ENCODE measurements around the gene RNF144A. TPM values are rescaled to one million over a fixed set of nuclear protein-coding genes. Genes with fewer than 3 reads are reported as not detected.
"Not testable (repeated sequence)": the region's sequence is repeated elsewhere in the genome, so short reads cannot be mapped to it uniquely, and the experiment has no call there.

RNF144A gene
- total RNA-seq, 1 experiment from 2014 or later, result 10.3 TPM

- no peak for DNase-seq (ENCODE audit: low read depth)
Observed at GRCh38 chr2:6972067-6972710, 55.0 kb downstream of the RNF144A start.

DNA sequence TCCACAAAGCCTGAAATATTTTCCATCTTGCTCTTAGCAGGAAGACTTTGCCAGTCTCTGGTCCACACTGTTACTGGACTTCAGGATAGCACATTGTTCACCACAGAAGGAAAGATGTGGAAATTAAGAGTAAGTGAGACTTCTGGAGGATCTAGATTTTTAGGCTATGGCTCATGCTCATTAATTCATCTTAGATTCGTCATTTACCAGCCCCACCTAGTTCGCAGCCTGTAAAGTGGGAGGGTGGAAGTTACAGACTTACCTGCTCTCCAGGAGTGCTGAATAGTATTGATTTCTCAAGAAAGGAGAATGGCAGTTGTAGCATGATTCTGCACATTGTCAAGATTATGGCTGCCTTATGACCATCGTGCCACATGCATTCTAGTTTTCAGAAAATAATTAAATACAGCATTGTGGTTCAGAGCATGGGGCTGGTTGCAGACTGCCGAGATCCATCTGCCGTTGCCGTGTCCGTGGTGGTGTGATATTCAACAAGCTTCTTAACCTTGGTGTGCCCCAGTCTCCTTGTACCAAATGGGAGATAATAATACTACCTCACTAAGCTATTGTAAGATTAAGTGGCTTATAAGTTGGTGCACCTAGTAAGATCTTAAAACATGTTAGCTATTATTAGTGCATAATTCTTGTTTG, 56.8 kb downstream of the RNF144A start:
- DNase-seq (ENCODE audit: low read depth), result peak; percentile 18

- peak; percentile 45 for DNase-seq (ENCODE audit: low read depth)
Observed at GRCh38 chr2:6975988-6976387, 58.8 kb downstream of the RNF144A start.

GRCh38 chr2:6977113-6977741, 60.0 kb downstream of the RNF144A start:
- peak; percentile 61 for DNase-seq (ENCODE audit: low read depth)

DNA sequence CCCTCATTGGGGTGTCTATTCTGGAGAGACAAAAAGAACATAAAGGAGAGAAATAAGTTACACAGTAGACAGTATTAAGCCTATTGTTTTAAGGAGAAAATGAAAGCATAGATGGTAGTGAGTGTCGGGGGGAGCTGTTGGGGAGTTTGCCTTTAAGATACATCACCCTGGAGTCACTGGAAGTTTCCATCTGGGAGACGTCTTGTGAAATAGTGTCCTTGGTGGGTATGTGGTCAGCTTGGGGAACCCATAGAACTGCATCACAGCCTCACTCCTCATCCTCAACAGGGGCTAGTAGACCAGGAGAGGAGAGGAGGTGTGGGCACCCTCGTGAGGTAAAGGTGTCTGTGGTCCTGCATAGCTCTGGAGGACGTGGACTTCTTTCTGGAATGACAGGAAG, 60.6 kb downstream of the RNF144A start:
- no peak for DNase-seq (ENCODE audit: low read depth)

DNA sequence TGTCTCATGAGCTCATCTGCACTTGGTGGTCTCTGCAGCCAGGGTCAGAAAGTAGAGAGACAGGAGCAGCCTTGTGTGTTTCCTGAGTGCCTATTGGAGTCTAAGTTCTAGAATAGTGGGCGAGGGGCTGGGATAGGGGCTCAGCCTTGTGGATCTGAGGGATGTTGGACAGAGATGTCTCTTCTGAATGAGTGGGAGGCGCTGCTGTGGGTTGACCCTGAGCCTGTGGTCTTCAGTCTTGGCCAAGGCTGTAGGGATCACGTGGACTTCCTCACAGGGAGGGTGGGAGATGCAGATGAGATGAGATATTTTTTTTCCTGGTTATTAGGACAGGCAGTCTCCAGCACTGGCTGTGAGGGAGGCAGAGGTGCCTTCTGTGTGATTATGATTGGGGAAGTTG, 61.8 kb downstream of the RNF144A start:
- no peak for DNase-seq (ENCODE audit: low read depth)

GRCh38 chr2:6982449-6982848, 65.2 kb downstream of the RNF144A start:
- no peak for DNase-seq (ENCODE audit: low read depth)

- no peak for DNase-seq (ENCODE audit: low read depth)
Observed at GRCh38 chr2:6982934-6983589, 65.8 kb downstream of the RNF144A start.

DNA sequence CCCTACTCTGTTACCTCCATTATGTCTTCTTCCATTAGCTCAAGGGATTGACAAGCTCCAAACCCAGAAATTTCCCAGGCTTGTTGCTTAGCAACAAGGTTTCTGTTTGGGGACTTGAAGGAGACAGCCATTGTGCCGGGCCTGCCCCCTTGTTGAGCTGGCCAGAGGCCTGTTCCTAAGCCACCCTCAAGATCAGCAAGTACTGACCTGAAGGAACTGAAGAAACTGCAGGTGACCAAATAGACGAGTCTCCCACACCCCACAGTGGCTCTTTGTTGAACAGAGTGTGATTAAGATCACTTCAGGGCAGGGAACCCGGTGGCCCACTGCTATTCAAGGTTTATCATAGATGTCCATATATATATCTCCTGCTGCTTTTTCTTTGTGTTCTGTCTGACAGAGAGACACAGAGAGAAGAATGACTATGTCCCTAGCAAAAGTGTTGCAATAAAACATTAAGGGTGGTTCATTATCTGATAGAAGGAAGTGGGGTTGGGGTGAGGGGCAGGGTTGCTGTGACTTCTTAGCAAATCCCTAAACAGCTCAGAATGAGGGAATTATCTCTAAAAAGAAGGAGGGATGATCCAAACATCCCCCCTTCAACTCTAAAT, 69.2 kb downstream of the RNF144A start:
- DNase-seq (ENCODE audit: low read depth), result no peak

DNA sequence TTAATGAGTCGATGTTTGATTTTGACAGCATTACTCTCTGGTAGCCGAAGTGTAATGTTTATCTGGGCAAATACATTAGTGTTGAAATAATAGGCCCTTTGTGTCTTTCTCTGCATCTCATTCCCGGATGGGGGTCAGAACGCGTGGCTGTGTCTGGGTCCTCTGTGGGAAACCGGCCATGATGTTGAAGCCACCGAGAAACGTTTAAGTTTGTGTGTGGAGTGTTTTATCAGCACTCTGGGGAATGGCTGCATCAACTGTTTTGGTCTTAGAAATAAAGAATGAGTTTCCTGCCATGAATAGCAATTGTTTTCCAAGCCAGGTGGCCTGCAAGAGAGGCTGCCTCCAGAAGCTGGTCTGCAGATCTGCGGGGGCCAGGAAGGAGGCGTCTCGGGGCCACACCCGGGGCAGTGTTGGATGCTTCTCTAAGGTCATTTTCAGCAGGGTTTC, 69.7 kb downstream of the RNF144A start:
- no peak for DNase-seq (ENCODE audit: low read depth)

DNA sequence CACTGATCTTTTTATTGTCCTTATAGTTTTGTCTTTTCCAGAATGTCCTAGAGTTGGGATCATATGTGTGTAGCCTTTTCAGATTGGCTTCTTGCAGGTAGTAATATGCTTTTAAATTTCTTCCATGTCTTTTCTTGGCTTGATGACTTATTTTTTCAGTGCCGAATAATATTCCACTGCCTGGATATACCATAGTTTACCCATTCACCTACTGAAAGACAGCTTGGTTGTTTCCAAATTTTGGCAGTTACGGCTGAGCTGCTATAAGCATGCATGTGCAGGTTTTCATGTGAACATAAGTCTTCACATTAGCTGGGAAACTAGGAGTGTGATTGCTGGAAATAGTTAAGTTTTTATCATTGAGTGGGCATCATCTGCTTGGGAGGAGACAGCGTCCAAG, 73.7 kb downstream of the RNF144A start:
- no peak for DNase-seq (ENCODE audit: low read depth)

- no peak for DNase-seq (ENCODE audit: low read depth)
Observed at GRCh38 chr2:6992794-6993228, 75.6 kb downstream of the RNF144A start.

- no peak for DNase-seq (ENCODE audit: low read depth)
Observed at GRCh38 chr2:6993229-6993640, 76.0 kb downstream of the RNF144A start.

DNA sequence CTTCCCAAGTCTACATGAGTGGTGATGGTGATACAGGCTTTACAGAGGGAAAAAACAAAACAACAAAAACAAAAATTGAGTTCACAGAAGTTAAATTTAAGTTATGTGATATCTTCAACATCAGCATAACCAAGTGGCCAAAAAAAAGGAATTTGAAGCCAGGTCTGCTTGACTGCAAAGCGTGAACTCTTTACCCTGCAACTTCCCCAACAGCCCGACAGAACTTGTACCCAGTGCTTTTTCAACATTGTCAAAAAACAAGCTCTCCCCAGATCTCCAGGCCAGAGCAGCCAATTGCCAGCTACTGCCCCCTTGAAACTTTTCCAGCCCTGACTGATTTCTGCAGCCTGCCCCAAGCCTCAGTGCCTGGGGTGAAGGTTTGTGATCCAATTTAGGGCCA, 76.7 kb downstream of the RNF144A start:
- no peak for DNase-seq (ENCODE audit: low read depth)

GRCh38 chr2:6994536-6995128, 77.4 kb downstream of the RNF144A start:
- no peak for DNase-seq (ENCODE audit: low read depth)

DNA sequence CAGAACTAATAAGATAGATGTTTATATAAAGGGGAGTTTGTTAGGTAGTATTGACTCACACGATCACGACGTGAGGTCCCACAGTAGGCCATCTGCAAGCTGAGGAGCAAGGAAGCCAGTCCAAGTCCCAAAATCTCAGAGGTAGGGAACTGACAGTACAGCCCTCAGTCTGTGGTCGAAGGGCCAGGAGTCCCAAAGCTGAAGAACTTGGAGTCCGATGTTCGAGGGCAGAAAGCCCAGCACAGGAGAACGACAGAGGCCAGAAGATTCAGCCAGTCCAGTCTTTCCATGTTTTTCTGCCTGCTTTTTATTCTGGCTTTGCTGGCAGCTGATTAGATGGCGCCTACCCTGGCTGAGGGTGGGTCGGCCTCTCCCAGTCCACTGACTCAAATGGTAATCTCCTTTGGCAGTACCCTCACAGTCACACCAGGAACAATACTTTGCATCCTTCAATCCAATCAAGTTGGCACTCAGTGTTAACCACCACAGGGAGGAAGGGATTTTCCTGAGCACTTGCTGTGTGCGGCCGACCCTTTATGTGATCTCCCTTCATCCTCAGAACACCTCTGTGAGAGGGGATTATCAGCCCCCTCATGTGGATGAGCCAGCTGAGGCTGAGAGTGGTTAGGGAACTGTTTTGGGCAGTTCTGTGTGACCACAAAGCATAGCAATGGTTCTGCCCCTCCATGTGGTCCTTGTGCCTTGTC, 78.3 kb downstream of the RNF144A start:
- DNase-seq (ENCODE audit: low read depth), result no peak

DNA sequence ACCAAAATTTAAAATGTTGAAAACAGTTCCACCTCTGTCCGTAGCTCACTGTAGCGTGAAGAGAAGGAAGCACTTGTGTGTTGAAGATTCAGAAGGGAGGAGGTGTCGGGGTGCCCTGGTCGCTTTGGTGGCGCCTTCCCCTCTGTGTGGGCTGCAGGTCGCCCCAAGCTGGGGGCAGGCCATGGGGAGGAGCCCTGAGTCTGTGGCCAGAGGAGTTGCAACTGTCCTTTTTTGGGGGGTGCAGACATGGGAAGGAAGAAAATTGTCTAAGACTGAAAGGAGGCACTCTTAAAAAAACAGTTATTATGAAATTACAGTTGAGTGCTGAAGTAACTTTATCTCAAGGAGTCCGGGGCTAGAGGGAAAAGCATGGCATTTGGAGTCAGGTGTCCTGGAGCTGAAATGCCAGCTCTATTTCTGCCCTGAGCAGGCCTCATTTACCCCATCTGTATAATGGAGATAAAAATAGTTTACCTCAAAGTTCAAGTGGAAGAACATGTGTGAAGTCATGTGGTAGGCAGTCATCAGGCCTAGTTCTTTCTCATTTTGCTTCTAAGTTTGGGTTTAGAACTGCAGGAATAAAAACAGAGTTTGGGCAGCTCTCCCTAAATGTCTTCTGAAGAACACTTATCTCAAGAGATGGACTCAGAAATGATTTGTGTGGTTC, 82.1 kb downstream of the RNF144A start:
- DNase-seq (ENCODE audit: low read depth), result no peak

DNA sequence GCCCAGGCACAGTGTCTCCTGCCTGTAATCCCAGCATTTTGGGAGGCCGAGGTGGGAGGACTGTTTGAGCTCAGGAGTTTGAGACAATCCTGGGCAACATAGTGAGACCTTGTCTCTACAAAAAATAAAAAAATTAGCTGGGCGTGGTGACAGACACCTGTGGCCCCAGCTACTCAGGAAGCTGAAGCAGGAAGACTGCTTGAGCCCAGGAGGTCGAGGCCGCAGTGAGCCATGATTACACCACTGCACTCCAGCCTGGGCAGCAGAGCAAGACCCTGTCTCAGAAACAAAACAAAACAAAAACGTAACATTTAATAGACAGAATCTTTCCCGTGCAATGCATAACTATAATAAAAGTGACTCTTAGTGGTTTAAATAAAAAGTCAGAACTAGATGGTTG, 84.2 kb downstream of the RNF144A start:
- not testable (repeated sequence) for DNase-seq (ENCODE audit: low read depth)

GRCh38 chr2:7003895-7004294, 86.7 kb downstream of the RNF144A start:
- no peak for DNase-seq (ENCODE audit: low read depth)

GRCh38 chr2:7004636-7005035, 87.4 kb downstream of the RNF144A start:
- no peak for DNase-seq (ENCODE audit: low read depth)

- peak; percentile 13 for DNase-seq (ENCODE audit: low read depth)
Observed at GRCh38 chr2:7007488-7007845, 90.3 kb downstream of the RNF144A start.
